Uterus (tissue), 4 donors: ENCODE results near the gene PARD3. TPM values are rescaled to one million over a fixed set of nuclear protein-coding genes. Genes with fewer than 3 reads are reported as not detected.
"Not testable (repeated sequence)": the region's sequence is repeated elsewhere in the genome, so short reads cannot be mapped to it uniquely, and the experiment has no call there.

Source experiments
- DNase-seq, 2 donors: peaks; one replicate each; pipeline ENCODE4 v3.0.0-alpha.2; 2019 to 2020
- H3K27ac ChIP-seq, 2 donors: fragments of 200-600 bp; sonication (generic); 1 replicate in 1 of 2; 2 replicates in 1 of 2; pipeline ENCODE4 v1.5.1; 2016 to 2018
- H3K27me3 ChIP-seq, 2 donors: fragments of 200-600 bp; sonication (generic); one replicate each; pipeline ENCODE4 v1.5.1; 2018 to 2019; ENCODE audit warnings: control low read depth in 1 of 2
- H3K36me3 ChIP-seq, 2 donors: fragments of 200-600 bp; sonication (generic); one replicate each; pipeline ENCODE4 v1.5.1; 2019; ENCODE audit warnings: control low read depth in 1 of 2
- H3K4me1 ChIP-seq, 2 donors: fragments of 200-600 bp; sonication (generic); one replicate each; pipeline ENCODE4 v1.5.1; 2018 to 2019; ENCODE audit warnings: control low read depth in 1 of 2
- H3K4me3 ChIP-seq, 2 donors: fragments of 200-600 bp; sonication (generic); 1 replicate in 1 of 2; 2 replicates in 1 of 2; pipeline ENCODE4 v1.5.1; 2018 to 2019; ENCODE audit warnings: mild to moderate bottlenecking in 1 of 2
- H3K9me3 ChIP-seq, 2 donors: fragments of 200-600 bp; sonication (generic); one replicate each; pipeline ENCODE4 v1.5.1; 2019; ENCODE audit warnings: control low read depth in 1 of 2
- POLR2A ChIP-seq, 2 donors: fragments of 450-650 bp; IDR thresholded peaks; one replicate each; pipeline ENCODE4 v1.6.1; 2016; ENCODE audit warnings: antibody characterized with exemption in 2 of 2, mild to moderate bottlenecking in 1 of 2, moderate library complexity in 1 of 2
- intact Hi-C: fragments of 100-400 bp; cut with DNase I; formaldehyde crosslinking; loops from one replicate; pipeline ENCODE4 v1.15.1; 2023; ENCODE audit warnings: low total_unique reads
- total RNA-seq, 4 donors: library from RNA; depleted of rRNA in 3 of 4; stranded (reverse); fragments of >200 nt in 3 of 4; gene quantifications; one replicate each; pipeline versions ENCODE4 v1.1.0 to v1.2.4, GENCODE V29; 2014 to 2023
- TF ChIP-seq, protein P1 (sequence below), 4 experiments: fragments of 200-600 bp in 2 of 4; fragments of 450-650 bp in 2 of 4; sonication (generic) in 2 of 4; IDR thresholded peaks; one replicate each; pipeline ENCODE4 v1.5.1; 2016 to 2019; ENCODE audit warnings: antibody characterized with exemption in 4 of 4, mild to moderate bottlenecking in 2 of 4, moderate library complexity in 1 of 4
- donor health status: DM: yes; HTN: yes; CAD: no.

Gene PARD3
- total RNA-seq, 4 donors from 2014 or later: 42.1 to 96.1 (median 51.5) TPM

DNA sequence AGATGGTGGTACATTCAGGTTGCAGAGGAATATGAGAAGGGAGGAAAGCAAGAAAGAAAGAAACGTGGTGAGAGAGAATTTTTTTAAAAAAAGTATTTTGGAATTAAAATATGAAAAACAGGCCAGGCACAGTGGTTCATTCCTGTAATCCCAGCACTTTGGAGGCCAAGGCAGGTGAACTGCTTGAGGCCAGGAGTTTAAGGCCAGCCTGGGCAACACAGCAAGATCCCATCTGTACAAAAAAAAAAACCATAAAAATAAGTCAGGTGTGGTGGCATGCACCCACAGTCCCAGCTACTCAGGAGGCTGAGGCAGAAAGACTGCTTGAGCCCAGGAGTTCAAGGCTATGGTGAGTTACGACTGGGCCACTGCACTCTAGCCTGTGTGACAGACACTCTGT lies 112.1 kb downstream of the PARD3 start:
- DNase-seq: no peak
- intact Hi-C loops: no loop called here
- TF ChIP-seq POLR2A (IDR thresholded peaks at IDR 0.05): no peak
- TF ChIP-seq, protein P1, sequence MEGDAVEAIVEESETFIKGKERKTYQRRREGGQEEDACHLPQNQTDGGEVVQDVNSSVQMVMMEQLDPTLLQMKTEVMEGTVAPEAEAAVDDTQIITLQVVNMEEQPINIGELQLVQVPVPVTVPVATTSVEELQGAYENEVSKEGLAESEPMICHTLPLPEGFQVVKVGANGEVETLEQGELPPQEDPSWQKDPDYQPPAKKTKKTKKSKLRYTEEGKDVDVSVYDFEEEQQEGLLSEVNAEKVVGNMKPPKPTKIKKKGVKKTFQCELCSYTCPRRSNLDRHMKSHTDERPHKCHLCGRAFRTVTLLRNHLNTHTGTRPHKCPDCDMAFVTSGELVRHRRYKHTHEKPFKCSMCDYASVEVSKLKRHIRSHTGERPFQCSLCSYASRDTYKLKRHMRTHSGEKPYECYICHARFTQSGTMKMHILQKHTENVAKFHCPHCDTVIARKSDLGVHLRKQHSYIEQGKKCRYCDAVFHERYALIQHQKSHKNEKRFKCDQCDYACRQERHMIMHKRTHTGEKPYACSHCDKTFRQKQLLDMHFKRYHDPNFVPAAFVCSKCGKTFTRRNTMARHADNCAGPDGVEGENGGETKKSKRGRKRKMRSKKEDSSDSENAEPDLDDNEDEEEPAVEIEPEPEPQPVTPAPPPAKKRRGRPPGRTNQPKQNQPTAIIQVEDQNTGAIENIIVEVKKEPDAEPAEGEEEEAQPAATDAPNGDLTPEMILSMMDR (IDR thresholded peaks at IDR 0.05): no peak
- Histone ChIP-seq H3K27me3 (no peaks in the 10 kb centered on the region), H3K27ac (peak overlapping the region; percentile 57 to 68), H3K36me3 (no peaks in the 10 kb centered on the region), H3K9me3 (no peaks in the 10 kb centered on the region), H3K4me1 (peaks cover 0 to 9% of the 10 kb centered on the region in 2 donors), H3K4me3 (no peak overlapping the region)

DNA sequence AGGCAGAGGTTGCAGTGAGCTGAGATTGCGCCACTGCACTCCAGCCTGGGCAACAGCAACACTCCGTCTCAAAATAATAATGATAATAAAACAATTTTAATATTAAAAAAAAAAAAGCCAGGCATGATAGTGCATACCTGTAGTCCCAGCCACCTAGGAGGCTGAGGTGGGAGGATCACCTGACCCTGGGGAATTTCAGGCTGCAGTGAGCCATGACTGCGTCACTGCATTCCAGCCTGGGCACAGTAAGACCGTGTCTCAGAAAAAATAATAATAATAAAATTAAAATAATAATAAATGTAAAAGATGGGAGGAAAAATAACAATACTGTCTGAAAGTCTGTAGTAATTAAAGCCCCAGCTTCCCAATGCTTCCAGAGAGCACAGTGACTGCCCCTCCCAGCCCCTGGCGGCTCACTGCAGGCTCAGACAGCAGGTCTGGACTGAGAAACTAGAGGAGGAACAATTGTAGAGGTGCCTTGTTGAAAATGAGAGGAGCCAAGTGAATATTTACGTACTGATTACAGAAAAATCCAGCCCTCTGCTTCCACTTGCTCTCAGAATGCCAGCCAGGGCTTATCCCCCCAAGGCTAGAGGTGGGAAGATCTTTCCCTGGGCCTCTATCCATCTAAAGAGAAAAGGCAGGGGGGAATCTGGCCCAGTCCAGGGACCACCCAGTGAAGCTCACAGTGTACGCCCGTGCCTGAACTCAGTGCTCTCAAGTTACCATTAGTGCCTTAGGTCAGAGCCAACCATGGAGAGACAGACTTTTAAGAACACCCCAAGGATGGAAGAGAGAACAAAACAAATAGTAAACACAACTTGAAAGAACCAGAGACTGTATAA lies 112.8 kb downstream of the PARD3 start:
- H3K27ac ChIP-seq: peak overlapping the region in 1 of 2 donors; percentile 68
- no peaks in the 10 kb centered on the region for H3K9me3 ChIP-seq
- H3K4me3 ChIP-seq: no peak overlapping the region
- intact Hi-C loops: no loop called here
- TF ChIP-seq POLR2A (IDR thresholded peaks at IDR 0.05): no peak
- TF ChIP-seq, protein P1 (IDR thresholded peaks at IDR 0.05): no peak
- peaks cover 0 to 6% of the 10 kb centered on the region in 2 donors for H3K4me1 ChIP-seq
- H3K27me3 ChIP-seq: no peaks in the 10 kb centered on the region
- no peaks in the 10 kb centered on the region for H3K36me3 ChIP-seq
- DNase-seq: no peak

DNA sequence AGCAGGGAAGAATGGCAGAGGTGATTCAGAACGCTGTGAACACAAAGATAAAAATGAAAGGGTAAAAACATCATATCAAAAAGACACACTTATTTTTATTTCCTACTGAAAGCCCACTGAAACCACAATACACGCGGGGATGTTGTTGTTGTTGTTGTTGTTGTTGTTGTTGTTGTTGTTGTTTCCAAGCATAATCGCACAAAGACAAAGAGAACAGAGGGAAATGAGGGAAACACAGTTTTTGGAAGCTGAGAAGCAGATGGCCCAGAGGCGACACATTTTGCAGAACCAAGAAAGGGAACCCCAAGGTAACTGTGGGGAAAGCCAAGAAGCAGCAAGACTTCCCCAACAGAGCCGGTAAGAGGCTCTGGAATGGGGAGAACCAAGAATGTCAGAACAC lies 113.9 kb downstream of the PARD3 start:
- Histone ChIP-seq H3K4me1 (peaks cover 0 to 6% of the 10 kb centered on the region in 2 donors), H3K36me3 (no peaks in the 10 kb centered on the region), H3K27me3 (no peaks in the 10 kb centered on the region), H3K27ac (no peak overlapping the region), H3K4me3 (no peak overlapping the region), H3K9me3 (no peaks in the 10 kb centered on the region)
- no peak for TF ChIP-seq POLR2A (IDR thresholded peaks at IDR 0.05)
- TF ChIP-seq, protein P1 (IDR thresholded peaks at IDR 0.05): no peak
- DNase-seq: no peak
- intact Hi-C loops: no loop called here

DNA sequence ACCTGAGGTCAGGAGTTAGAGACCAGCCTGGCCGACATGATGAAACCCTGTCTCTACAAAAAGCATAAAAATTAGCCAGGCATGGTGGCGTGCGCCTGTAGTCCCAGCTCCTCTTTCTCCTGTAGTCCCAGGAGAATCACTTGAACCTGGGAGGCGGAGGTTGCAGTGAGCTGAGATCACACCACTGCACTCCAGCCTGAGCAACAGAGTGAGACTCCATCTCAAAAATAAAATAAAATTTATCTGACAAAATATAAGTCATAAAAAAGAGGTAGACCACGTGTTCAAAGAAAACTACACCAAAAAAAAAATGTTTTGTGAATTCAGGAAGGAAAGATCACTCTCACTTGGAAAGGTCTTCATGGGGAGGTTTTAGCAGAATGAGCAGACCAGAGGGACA lies 114.3 kb downstream of the PARD3 start:
- intact Hi-C loops, H3K27me3 ChIP-seq, H3K4me3 ChIP-seq, H3K27ac ChIP-seq, H3K9me3 ChIP-seq, DNase-seq, H3K36me3 ChIP-seq, H3K4me1 ChIP-seq: not testable (repeated sequence)

DNA sequence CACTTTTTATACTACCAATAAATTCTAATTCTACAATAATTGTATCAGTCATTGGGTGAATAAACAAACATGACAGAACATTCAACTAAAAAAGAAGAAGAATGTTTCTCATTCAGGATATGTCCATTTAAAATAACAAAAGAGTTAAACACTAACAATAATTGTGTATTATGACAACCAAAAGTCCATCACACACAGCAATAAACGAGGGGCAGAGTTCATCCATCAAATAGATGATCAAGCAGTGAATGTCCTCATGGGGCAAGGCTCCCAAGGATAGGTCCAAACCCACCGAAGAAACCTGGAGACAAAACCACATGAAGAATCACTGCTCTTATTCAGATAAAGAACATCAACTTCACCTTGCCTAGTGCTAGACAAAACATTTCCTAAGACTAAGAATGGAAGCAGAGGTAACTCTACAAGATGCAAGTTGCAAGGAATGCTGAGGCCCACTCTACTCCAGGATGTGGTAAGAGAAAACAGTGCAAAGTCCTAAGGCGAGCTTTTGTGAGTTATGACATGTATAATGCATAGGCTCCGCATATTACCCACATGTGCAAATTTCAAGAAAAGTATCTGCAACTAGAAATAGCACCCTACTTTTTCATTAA lies 115.1 kb downstream of the PARD3 start:
- intact Hi-C loops: no loop called here
- no peak for TF ChIP-seq POLR2A (IDR thresholded peaks at IDR 0.05)
- TF ChIP-seq, protein P1 (IDR thresholded peaks at IDR 0.05): no peak
- H3K9me3 ChIP-seq: no peaks in the 10 kb centered on the region
- H3K4me3 ChIP-seq: no peak overlapping the region
- H3K27me3 ChIP-seq: no peaks in the 10 kb centered on the region
- peaks cover 0 to 6% of the 10 kb centered on the region in 2 donors for H3K4me1 ChIP-seq
- H3K36me3 ChIP-seq: no peaks in the 10 kb centered on the region
- no peak for DNase-seq
- H3K27ac ChIP-seq: no peak overlapping the region
